Activated B cell treated with CpG ODN at 0.5 μM for 24 hours (primary cell): Measurements from ENCODE around the gene BEAN1. TPM values are rescaled to one million over a fixed set of nuclear protein-coding genes. Genes with fewer than 3 reads are reported as not detected.

Experiments
- ATAC-seq: fragments of 200-7000 bp; cut with Tn5 transposase; one replicate; pipeline ENCODE4 v1.10.0; 2021; ENCODE audit warnings: low read depth, mild to moderate bottlenecking, moderate library complexity
- CTCF ChIA-PET: fragments of 350-600 bp; sonication (Branson Sonifier 250); formaldehyde crosslinking; loops from one replicate; lab custom pipeline; 2021; ENCODE audit warnings: antibody characterized with exemption; lab: Charles Lee
- POLR2A ChIA-PET: fragments of 350-600 bp; sonication (Branson Sonifier 250); formaldehyde crosslinking; loops from one replicate; lab custom pipeline; 2021; ENCODE audit warnings: antibody characterized with exemption; lab: Charles Lee
- DNase-seq: peaks from one replicate; pipeline ENCODE4 v3.0.0; 2022
- H3K27ac Mint-ChIP-seq: one replicate; pipeline ENCODE4 v1.8.0; 2020; ENCODE audit warnings: mixed read lengths
- H3K27me3 Mint-ChIP-seq: one replicate; pipeline ENCODE4 v1.8.0; 2021; ENCODE audit warnings: mixed read lengths
- H3K36me3 Mint-ChIP-seq: one replicate; pipeline ENCODE4 v1.8.0; 2021; ENCODE audit warnings: low read depth, mixed read lengths
- H3K4me1 Mint-ChIP-seq: one replicate; pipeline ENCODE4 v1.8.0; 2021; ENCODE audit warnings: mixed read lengths
- H3K4me3 Mint-ChIP-seq: one replicate; pipeline ENCODE4 v1.8.0; 2020; ENCODE audit warnings: mild to moderate bottlenecking, mixed read lengths
- H3K9me3 Mint-ChIP-seq: one replicate; pipeline ENCODE4 v1.8.0; 2020; ENCODE audit warnings: mixed read lengths
- CTCF ChIP-seq: fragments of 200-600 bp; IDR thresholded peaks from one replicate; pipeline ENCODE4 v1.8.0; 2022; ENCODE audit warnings: antibody characterized with exemption, mild to moderate bottlenecking
- intact Hi-C: fragments of 100-400 bp; cut with micrococcal nuclease; formaldehyde crosslinking; loops from one replicate; pipeline ENCODE4 v1.15.1; 2024
- total RNA-seq: library from RNA; stranded (reverse); gene quantifications from 2 replicates; pipeline ENCODE4 v1.2.3, GENCODE V29; 2022

The BEAN1 gene
- total RNA-seq, 1 donor from 2014 or later, result not detected

GRCh38 chr16:66390346-66391108, 36.6 kb upstream of the BEAN1 start:
- H3K9me3 Mint-ChIP-seq, result no peaks in the 10 kb centered on the region
- no peaks in the 10 kb centered on the region for H3K4me1 Mint-ChIP-seq
- intact Hi-C loops, result no loop called here
- peaks cover 5% of the 10 kb centered on the region for H3K27me3 Mint-ChIP-seq
- TF ChIP-seq CTCF, result no peak
- POLR2A ChIA-PET, result no interaction called here
- H3K4me3 Mint-ChIP-seq, result no peak overlapping the region
- DNase-seq (no peak), ATAC-seq (no peak)
- no peaks in the 10 kb centered on the region for H3K36me3 Mint-ChIP-seq
- CTCF ChIA-PET, result interaction anchor here (1.2 kb wide), 1 partner anchor 16 kb away, joined by 3 read pairs; no protein-coding TSS in a partner anchor
- H3K27ac Mint-ChIP-seq, result no peak overlapping the region

- H3K36me3 Mint-ChIP-seq, result no peaks in the 10 kb centered on the region
- intact Hi-C loops, result no loop called here
- H3K4me1 Mint-ChIP-seq, result no peaks in the 10 kb centered on the region
- no peak for DNase-seq
- no peak overlapping the region for H3K27ac Mint-ChIP-seq
- H3K27me3 Mint-ChIP-seq, result peaks cover 4% of the 10 kb centered on the region
- ATAC-seq, result no peak
- no peak overlapping the region for H3K4me3 Mint-ChIP-seq
- ChIA-PET POLR2A (no interaction called here), CTCF (no interaction called here)
- H3K9me3 Mint-ChIP-seq, result no peaks in the 10 kb centered on the region
- TF ChIP-seq CTCF, result no peak
Observed at GRCh38 chr16:66391726-66392670, 35.1 kb upstream of the BEAN1 start.

- Mint-ChIP-seq H3K4me1 (no peaks in the 10 kb centered on the region), H3K27me3 (peaks cover 20% of the 10 kb centered on the region), H3K36me3 (no peaks in the 10 kb centered on the region), H3K9me3 (no peaks in the 10 kb centered on the region), H3K4me3 (no peak overlapping the region), H3K27ac (no peak overlapping the region)
- CTCF ChIA-PET, result no interaction called here
- DNase-seq (no peak), ATAC-seq (no peak)
- POLR2A ChIA-PET, result no interaction called here
- intact Hi-C loops, result no loop called here
- TF ChIP-seq CTCF, result no peak
Observed at GRCh38 chr16:66395806-66396555, 31.1 kb upstream of the BEAN1 start.

GRCh38 chr16:66397736-66398433, 29.2 kb upstream of the BEAN1 start:
- Mint-ChIP-seq H3K4me3 (no peak overlapping the region), H3K27ac (no peak overlapping the region), H3K4me1 (no peaks in the 10 kb centered on the region), H3K27me3 (peaks cover 24% of the 10 kb centered on the region), H3K9me3 (no peaks in the 10 kb centered on the region), H3K36me3 (no peaks in the 10 kb centered on the region)
- POLR2A ChIA-PET, result no interaction called here
- no peak for TF ChIP-seq CTCF
- ATAC-seq, result no peak
- intact Hi-C loops, result no loop called here
- CTCF ChIA-PET, result no interaction called here
- DNase-seq, result no peak
